ENCODE data around the gene SVEP1. TPM values are rescaled to one million over a fixed set of nuclear protein-coding genes. Genes with fewer than 3 reads are reported as not detected.
A peak's percentile ranks its signal among the peaks of the same experiment; 100 is the strongest.

Gene SVEP1
- total RNA-seq (2022) (9.9 and 21.9 TPM in 2 replicates), Bru-seq, nascent RNA (percentile 56 among the genes with signal in this experiment), BruChase-seq, experiment 1, labeled RNA remaining after a 6-hour chase (percentile 47 among the genes with signal in this experiment), BruChase-seq, experiment 2, labeled RNA remaining after a 2-hour chase (percentile 45 among the genes with signal in this experiment)
- long read RNA-seq, partial matches to known transcripts: 5 of 11 reads
- long read RNA-seq, other reads (novel, unspliced or antisense): 2 of 11 reads

DNA sequence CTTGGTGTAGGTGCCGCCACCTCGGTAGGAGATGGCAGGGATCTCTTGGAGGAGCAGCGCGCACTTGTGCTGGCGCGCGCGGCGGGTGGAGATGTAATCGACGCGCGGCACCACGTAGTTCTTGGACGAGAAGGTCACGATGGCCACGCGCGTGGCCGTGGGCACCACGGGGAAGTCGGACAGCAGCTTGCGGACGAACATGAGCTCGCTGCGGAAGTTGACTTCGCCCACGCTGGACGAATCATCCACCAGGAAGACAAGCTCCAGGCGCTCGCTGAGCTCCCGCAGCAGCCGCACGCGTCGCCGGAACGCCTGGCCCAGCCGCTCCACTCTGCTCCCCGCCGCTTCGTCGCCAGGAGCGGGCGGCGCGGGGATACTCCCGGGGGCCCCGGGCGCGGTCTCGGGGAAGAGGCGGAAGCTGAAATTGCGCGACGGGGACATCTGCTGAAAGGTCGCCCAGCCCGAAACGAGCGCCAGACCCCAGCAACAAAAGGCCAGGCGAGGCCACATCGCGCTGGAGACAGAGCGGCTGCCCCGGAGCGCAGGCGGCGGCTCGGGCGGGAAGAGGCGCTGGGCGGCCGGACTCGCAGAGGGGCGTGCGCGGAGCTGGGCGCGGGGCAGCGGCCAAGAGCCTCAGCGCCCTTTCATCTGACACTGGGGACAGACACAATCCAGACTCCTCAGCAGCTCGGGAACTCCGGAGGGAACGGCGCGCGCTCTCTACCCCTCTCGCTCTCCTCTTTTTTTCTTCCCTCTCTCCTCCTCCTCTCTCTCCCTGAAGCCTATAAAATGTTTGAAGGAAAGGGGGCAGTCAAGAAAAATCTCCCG, at the start of gene SVEP1:
SVEP1 (minus strand) TSS at position 708 of the 828 bp plus-strand sequence; CDS start at position 510, 198 bp downstream.
- Mint-ChIP-seq H3K4me3 (ENCODE audit: unreplicated experiment) (peak within 1 kb of the TSS; percentile 98), H3K9me3 (ENCODE audit: unreplicated experiment) (no peaks in the 10 kb centered on the region), H3K27ac (ENCODE audit: low read depth, unreplicated experiment) (peak within 1 kb of the TSS; percentile 37), H3K27me3 (ENCODE audit: insufficient read depth, unreplicated experiment) (no peaks in the 10 kb centered on the region), H3K36me3 (ENCODE audit: insufficient read depth, unreplicated experiment) (no peaks in the 10 kb centered on the region), H3K4me1 (ENCODE audit: insufficient read depth, unreplicated experiment) (peaks cover 43% of the 10 kb centered on the region)
- POLR2A ChIA-PET: interaction anchor here (0.6 to 3.5 kb wide), 16 partner anchors 9 to 528 kb away, joined by 3 to 26 read pairs (median 4); partner anchors contain the start of gene TXN
- no TSS peak for BruUV-seq (replicated peaks)
- TF ChIP-seq, protein P1, sequence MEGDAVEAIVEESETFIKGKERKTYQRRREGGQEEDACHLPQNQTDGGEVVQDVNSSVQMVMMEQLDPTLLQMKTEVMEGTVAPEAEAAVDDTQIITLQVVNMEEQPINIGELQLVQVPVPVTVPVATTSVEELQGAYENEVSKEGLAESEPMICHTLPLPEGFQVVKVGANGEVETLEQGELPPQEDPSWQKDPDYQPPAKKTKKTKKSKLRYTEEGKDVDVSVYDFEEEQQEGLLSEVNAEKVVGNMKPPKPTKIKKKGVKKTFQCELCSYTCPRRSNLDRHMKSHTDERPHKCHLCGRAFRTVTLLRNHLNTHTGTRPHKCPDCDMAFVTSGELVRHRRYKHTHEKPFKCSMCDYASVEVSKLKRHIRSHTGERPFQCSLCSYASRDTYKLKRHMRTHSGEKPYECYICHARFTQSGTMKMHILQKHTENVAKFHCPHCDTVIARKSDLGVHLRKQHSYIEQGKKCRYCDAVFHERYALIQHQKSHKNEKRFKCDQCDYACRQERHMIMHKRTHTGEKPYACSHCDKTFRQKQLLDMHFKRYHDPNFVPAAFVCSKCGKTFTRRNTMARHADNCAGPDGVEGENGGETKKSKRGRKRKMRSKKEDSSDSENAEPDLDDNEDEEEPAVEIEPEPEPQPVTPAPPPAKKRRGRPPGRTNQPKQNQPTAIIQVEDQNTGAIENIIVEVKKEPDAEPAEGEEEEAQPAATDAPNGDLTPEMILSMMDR (IDR thresholded peaks at IDR 0.05; ENCODE audit: unreplicated experiment): no peak
- DNase-seq (ENCODE audit: unreplicated experiment): peak; percentile 67
- CTCF ChIA-PET: interaction anchor here (0.5 to 1.0 kb wide), 3 partner anchors 24 to 392 kb away, joined by 3 to 4 read pairs (median 4); no protein-coding TSS in a partner anchor
- intact Hi-C loops (cut with micrococcal nuclease): loop anchor here (1.0 kb wide), 1 partner anchor 127 kb away; no protein-coding TSS in a partner anchor

DNA sequence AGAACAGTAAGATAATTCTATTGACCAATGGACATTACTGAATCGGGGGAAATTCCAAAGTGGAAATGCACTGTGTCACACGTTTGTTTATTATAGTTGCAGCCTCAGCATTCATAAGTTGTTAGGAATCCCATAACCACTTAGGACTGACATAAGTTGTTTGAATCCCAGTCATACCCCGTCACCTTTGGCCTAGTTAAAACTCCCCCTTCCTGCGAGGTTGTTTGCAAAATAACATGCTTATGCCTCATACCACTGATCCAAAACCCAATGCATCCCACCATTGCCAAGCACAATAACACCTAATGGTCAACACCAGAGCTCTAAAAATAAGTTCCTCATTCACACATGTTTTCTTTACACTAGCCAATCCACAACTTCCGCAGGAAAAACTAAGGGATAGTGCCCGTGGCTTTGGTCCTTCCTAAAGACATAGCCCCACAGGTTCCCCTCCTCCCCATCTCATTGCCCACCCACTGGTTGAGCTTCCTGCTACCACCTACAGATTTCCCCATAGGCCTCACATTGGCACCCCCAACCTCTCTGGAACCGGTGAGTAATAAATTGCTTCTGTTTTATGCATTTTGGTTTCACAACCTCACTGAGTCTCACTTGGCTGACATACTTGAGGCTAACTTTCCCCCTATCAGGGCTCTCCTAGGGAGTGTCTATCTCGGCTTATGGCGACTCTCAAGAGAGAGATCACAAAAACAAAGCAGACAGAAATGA, 46.7 kb upstream of the SVEP1 start:
- intact Hi-C loops (cut with micrococcal nuclease): loop anchor here (10.0 kb wide), 1 partner anchor 721 kb away; no protein-coding TSS in a partner anchor
- ChIA-PET POLR2A (no interaction called here), CTCF (interaction anchor here (1.5 kb wide), 1 partner anchor 174 kb away, joined by 3 read pairs; no protein-coding TSS in a partner anchor)
- Mint-ChIP-seq H3K9me3 (ENCODE audit: unreplicated experiment) (peaks cover 9% of the 10 kb centered on the region), H3K27me3 (ENCODE audit: insufficient read depth, unreplicated experiment) (no peaks in the 10 kb centered on the region), H3K4me3 (ENCODE audit: unreplicated experiment) (no peak overlapping the region), H3K4me1 (ENCODE audit: insufficient read depth, unreplicated experiment) (no peaks in the 10 kb centered on the region), H3K36me3 (ENCODE audit: insufficient read depth, unreplicated experiment) (no peaks in the 10 kb centered on the region), H3K27ac (ENCODE audit: low read depth, unreplicated experiment) (no peak overlapping the region)
- BruUV-seq (replicated peaks): no TSS peak
- TF ChIP-seq, protein P1 (IDR thresholded peaks at IDR 0.05; ENCODE audit: unreplicated experiment): no peak
- peak; percentile 83 for DNase-seq (ENCODE audit: unreplicated experiment)

DNA sequence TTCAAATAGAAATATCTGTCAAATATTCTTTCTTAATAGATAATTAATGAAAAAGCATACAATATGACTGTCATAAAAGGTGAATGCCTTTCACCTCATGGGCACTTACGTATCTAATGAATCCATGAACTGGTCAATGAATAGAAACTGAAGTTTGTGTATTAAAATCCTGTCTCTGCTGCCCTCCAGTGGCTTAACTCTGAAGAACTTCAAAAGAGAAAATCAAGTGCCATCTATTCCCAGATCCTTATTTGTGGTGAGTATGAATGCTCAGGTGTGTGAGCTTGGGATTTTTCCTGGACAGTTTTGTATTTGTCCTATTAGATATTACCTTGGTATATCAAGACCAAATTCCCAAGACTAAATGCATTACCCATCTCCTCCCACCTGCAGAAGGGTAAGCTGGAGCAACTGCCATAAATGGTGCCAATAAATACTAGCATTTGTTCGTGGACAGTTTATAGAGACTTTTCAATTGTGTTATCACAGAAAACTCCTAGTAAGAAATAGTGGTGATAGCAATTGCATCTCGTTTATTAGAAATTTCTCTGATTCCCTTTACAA, 44.0 kb upstream of the SVEP1 start:
- Mint-ChIP-seq H3K4me3 (ENCODE audit: unreplicated experiment) (no peak overlapping the region), H3K27ac (ENCODE audit: low read depth, unreplicated experiment) (no peak overlapping the region), H3K9me3 (ENCODE audit: unreplicated experiment) (no peaks in the 10 kb centered on the region), H3K36me3 (ENCODE audit: insufficient read depth, unreplicated experiment) (no peaks in the 10 kb centered on the region), H3K27me3 (ENCODE audit: insufficient read depth, unreplicated experiment) (no peaks in the 10 kb centered on the region), H3K4me1 (ENCODE audit: insufficient read depth, unreplicated experiment) (no peaks in the 10 kb centered on the region)
- peak; percentile 77 for DNase-seq (ENCODE audit: unreplicated experiment)
- TF ChIP-seq, protein P1 (IDR thresholded peaks at IDR 0.05; ENCODE audit: unreplicated experiment): peak; percentile 60
- intact Hi-C loops (cut with micrococcal nuclease): loop anchor here (1.0 to 10.0 kb wide), 5 partner anchors 171 to 719 kb away; no protein-coding TSS in a partner anchor
- ChIA-PET CTCF (interaction anchor here (0.6 to 2.4 kb wide), 50 partner anchors 12 to 1264 kb away, joined by 3 to 15 read pairs (median 4); no protein-coding TSS in a partner anchor), POLR2A (interaction anchor here (0.9 to 1.5 kb wide), 3 partner anchors 173 to 440 kb away, joined by 3 to 5 read pairs (median 4); partner anchors contain the start of gene TXN)
- no TSS peak for BruUV-seq (replicated peaks)

All from MCF 10A (cell line).